HG02885 (cell line): Measurements from ENCODE around the gene TACC3.

Source experiments
- ATAC-seq: cut with Tn5 transposase; IDR thresholded peaks from one replicate; pipeline ENCODE4 v1.9.1; 2021; ENCODE audit warnings: mild to moderate bottlenecking; ENCODE audit not compliant: unreplicated experiment, poor library complexity

Gene TACC3

DNA sequence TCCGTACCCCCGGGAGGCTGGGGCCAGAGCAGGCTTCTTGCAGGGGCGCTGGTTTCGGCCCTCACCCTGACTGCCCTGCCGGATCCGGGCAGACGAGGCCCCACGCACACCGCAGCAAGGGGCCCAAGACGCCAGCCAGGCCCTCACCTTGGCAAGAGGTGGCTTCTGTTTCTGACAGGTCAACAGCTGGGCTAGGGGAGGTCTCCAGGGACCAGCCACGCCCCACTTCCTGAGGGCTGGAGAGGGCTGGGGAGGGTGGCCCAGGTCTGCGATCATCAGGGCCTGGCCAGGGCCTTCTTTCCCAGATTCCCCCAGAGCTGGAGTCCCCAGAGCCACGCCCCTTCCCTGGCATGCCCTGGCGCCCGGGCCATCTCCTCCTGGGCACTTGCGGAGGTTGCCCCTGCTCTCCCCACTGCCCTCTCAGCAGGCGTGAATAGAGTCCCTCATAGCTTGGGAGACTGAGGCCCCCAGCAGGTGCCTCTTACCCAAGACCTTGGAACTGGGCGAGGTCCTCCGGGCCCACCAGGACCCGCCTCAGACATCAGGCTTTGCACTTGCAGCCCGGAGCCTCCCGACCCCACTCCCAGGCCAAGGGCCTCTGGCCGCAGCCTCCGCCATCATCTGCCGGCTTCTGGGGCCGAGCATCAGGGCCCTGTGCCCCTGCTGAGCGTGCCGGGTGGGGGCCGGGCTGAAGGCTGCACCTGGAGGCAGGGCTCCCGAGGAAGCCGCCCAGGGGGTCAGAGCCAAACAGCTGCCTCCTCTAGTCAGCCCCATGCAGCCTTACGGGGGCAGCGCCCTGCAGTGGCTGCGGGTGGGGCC is 65.4 kb downstream of the TACC3 start:
- no peak for ATAC-seq

DNA sequence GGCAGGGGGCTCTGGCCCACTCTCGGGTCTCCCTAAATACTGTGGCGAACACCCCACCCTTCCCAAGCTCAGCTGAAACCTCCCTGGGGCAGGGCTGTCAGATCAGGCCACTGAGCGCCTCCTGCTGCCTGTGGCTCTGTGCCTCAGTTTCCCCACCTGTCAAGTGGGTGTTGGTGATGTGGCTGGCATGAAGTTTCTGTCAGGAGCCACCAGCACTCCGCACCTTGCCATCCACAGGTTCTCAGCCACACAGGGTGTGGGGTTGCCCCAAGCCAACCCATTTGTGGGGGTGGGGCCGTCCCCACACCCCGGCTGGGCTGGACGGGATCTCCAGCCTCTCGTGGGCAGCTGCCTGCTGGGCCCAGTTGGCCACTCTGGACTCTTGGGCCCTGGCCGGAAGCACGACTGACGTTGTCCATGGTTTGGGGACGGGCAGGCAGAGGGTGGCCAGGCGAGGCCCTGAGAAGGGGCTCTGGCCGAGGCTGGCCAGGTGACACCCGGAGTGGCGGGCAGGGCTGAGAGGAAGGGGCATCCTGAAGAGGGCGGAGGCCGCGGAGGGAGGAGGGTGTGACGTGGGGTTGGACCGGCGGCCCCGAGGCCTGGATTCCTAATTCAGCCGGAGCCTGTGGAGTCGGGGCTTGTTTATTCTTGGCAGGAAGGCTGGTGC is 66.2 kb downstream of the TACC3 start:
- ATAC-seq, result no peak

DNA sequence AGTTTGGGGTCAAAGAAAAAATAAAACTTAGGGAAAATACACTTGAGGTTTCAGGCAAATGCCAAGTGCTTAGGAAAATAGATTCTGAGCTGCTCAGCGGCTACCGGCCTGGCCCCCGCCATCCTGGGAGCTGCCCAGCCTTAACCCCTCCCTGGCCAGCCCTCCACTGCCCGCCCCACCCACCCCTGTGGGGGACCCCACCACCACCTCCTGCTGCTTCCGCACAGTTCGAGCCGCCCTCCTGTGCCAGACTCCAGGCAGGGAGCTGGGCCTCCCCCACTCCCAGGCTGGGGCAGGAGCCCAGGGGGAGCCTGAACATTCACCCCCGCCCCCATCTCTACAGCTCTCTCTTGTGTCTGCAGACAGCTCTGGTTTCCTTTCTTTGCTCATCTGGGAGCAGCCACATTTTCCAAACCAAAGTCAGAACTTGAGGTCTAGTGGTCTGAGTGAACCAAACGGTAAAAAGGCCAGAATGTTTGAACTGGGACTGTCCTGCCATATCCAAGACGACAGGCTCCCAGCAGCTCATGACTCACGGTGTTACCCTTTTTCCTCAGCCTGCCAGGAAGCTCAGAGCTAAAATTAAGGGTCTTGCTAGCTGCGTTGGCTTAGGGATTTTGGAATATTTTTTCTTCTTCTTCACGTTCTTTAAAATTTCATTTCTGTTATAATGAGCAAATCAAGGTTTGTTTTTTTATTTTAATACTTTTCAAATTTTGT is 67.1 kb downstream of the TACC3 start:
- ATAC-seq, result no peak

DNA sequence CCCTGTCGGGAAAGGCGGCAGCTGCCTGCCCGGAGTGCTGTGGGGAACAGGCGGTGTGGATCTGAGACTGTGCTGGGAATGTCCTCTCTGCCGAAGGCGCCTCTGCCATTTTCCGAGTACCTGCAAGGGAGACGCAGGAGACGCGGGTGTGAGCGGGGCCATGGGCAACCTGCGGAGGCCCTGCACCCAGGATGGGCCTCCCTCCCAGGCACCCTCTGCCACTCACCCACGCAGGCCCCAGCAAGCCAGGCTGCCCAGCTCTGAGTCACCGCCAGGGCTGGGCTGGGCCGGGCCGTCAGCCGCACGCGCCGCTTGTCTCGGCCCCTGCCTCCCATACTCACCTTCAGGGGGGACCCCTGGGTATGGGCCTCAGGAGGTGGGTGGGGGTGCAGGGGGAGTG is 68.2 kb downstream of the TACC3 start:
- no peak for ATAC-seq

DNA sequence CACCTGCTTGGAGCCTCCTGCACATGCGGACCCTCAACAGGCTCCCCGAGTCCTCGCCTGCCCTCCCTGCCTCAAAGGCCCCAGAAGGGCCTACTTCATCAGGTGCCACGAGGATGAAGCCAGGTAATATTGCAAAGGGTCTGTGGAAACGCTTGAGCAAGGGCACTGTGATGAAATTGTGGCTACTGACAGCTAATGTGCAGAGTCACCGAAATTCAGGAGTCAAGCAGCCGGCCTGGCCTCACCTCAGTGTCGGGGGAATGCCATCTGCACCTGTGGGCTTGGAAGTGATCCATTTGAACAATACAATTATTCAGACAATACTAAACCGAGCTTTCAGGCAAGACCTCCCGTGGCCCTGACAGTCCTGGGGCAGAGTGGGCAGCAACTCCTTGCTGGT is 68.7 kb downstream of the TACC3 start:
- ATAC-seq, result no peak

DNA sequence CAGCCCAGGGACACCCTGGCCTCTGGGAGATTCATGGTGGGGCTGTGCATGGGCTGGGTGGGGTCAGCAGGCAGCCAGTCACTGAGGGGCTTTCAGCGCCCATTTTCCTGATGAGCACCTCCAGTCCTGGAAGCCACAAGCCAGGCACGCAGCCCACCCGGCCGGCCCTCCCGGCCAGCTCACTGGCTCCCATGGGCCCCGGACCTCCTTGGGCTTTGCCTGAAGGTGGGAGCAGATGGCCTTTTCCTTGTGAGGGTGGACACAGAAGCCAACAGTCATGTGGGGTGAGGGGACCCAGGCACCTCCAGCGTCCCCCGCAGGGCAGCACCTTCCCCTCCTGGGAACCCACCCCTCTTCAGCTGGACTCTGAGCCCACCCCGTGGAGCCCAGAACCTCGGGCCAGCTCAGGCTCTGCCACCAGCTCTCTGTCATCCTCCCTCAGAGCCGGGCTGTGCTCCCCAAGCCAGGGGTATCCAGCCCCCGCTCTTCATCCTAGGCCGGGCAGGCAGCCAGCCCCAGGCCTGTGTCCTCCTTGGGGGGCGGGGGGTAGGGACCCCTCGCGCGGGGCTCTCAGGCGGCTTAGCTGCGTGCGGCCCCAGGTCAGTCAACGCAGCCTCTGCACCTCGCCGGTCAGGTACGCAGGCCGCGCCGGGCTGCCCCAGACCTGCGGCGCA is 71.0 kb downstream of the TACC3 start:
- ATAC-seq, result no peak

DNA sequence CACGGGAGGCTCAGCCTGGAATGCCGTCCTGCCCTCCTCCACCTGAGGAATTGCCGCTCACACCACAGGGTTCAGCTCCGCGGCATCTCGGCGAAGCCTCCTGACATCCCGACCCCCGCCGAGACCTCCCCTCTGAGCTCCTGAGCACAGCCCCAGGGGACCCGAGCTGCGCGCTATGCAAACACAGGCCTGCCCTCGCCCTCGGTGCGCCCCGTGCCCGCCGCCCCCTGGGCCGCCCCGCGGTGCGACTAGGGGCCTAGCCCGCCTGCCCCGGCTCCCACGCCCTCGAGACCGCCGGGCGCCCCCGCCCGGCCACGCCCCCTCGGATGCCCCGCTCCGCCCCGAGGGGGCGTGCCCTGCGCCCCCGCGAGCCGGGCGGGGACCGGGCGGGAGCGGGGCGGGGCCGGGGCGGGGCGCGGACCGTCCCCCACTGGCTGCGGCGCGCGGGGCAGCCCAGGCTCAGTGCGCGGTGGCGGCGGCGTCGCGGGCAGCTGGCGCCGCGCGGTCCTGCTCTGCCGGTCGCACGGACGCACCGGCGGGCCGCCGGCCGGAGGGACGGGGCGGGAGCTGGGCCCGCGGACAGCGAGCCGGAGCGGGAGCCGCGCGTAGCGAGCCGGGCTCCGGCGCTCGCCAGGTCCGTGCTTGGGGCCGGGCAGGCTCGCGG is 71.6 kb downstream of the TACC3 start, which contains the start of gene FGFR3:
FGFR3 (plus strand) TSS at position 462 of the 664 bp plus-strand sequence. CDS start 642 bp downstream, outside the sequence.
- ATAC-seq, result no peak

DNA sequence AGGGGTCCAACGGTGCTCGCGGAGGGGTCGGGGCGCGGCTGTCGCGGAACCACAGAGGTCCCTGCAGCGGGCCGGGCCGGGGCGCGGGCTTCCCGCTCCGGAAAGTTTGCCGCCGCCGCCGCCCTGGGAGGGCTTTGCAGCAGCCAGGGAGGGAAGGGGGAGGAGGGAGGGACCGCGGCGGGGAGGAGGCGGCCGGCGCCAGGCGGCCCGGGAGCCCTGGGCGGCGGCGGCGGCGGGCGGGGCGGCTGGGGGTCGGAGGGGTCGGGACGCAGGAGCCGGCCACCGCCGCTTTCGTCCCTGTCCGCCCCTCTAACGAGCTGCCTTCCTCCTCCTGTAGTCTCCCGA is 72.1 kb downstream of the TACC3 start:
- ATAC-seq, result no peak

DNA sequence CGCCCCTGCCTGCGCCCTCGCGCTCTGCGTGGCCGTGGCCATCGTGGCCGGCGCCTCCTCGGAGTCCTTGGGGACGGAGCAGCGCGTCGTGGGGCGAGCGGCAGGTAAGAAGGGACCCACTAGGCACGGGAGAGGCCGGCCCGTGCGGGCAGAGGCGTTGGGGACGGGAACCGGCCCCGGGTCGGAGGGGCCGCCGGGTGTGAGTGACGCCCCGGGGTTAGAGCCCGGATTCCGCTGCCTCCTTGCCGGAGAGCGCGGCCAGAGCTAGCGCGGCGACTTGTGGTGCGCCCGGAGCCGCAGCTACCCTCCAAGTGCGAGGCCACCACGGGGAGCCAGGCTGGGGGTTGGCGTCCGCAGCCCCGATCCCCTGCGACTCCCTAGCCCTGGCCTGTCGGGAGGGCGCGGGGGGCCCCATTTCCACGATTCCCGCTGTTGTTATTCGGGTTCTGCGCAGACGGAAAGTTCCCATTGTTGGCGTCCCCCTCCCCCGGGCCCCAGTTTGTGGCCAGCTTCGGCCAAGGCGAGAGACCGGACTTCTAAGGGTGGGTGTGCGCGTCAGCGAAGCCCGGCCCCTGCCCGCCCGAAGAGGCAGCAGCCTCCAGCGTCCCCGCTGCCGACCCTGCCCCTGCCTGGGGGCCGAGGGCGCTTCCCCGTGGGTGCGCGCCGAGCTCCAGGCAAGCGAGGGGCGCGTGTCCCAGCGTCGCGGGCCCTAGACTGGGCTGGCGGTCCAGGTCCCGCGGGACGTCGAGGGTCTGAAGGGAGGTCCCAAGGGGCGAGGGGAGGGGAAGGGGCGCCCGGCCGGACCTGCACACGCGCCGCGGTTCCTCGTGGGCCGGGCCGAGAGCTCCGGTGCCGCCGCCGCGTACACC is 72.9 kb downstream of the TACC3 start:
- ATAC-seq, result no peak
